ENCODE results near the gene RBP4.
A peak's percentile ranks its signal among the peaks of the same experiment; 100 is the strongest.

The RBP4 gene

GRCh38 chr10:93595378-93596161 lies 5.5 kb downstream of the RBP4 start:
- DNase-seq, result peak; percentile 38

- DNase-seq, result no peak
Observed at GRCh38 chr10:93594518-93594917, 6.5 kb downstream of the RBP4 start.

GRCh38 chr10:93593749-93594148 lies 7.3 kb downstream of the RBP4 start:
- DNase-seq, result no peak

GRCh38 chr10:93593254-93593653 lies 7.8 kb downstream of the RBP4 start:
- DNase-seq, result no peak

GRCh38 chr10:93591065-93591808 lies 9.8 kb downstream of the RBP4 start:
- DNase-seq, result no peak

- no peak for DNase-seq
Observed at GRCh38 chr10:93590638-93591037, 10.4 kb downstream of the RBP4 start.

- DNase-seq, result no peak
Observed at GRCh38 chr10:93589648-93590562, 11.1 kb downstream of the RBP4 start.

GRCh38 chr10:93584445-93584844 lies 16.6 kb downstream of the RBP4 start:
- no peak for DNase-seq

GRCh38 chr10:93580828-93581227 lies 20.2 kb downstream of the RBP4 start:
- peak; percentile 41 for DNase-seq

GRCh38 chr10:93579985-93580711 lies 20.9 kb downstream of the RBP4 start:
- DNase-seq, result no peak

- DNase-seq, result no peak
Observed at GRCh38 chr10:93579089-93579488, 21.9 kb downstream of the RBP4 start.

- DNase-seq, result no peak
Observed at GRCh38 chr10:93577565-93577964, 23.5 kb downstream of the RBP4 start.

GRCh38 chr10:93576888-93577287 lies 24.1 kb downstream of the RBP4 start:
- no peak for DNase-seq

GRCh38 chr10:93573924-93574323 lies 27.1 kb downstream of the RBP4 start:
- DNase-seq, result no peak

GRCh38 chr10:93573051-93573909 lies 27.8 kb downstream of the RBP4 start:
- no peak for DNase-seq

GRCh38 chr10:93572606-93573005 lies 28.4 kb downstream of the RBP4 start:
- no peak for DNase-seq

GRCh38 chr10:93570383-93570782 lies 30.7 kb downstream of the RBP4 start:
- DNase-seq, result no peak

- no peak for DNase-seq
Observed at GRCh38 chr10:93568105-93568390, 33.0 kb downstream of the RBP4 start.

GRCh38 chr10:93567277-93568104 lies 33.5 kb downstream of the RBP4 start:
- DNase-seq, result no peak

GRCh38 chr10:93566435-93567276 lies 34.4 kb downstream of the RBP4 start, which contains the start of gene FFAR4:
FFAR4 (plus strand) TSS chr10:93566665; CDS start chr10:93566721, 56 bp downstream.
- no peak for DNase-seq

Measured in fibroblast of skin of right biceps (primary cell).